GM12873 (cell line): ENCODE results near the gene HDGFL2.

Experiments
- CTCF ChIP-seq: IDR thresholded peaks from 2 replicates; pipeline ENCODE4 v1.5.1; 2012; ENCODE audit warnings: low read depth, mild to moderate bottlenecking, moderate library complexity, low read length, control low read depth; ENCODE audit not compliant: insufficient read depth; ENCODE audit errors: missing control alignments

The HDGFL2 gene

GRCh38 chr19:4453232-4454179, 18.6 kb upstream of the HDGFL2 start:
- no peak for TF ChIP-seq CTCF

GRCh38 chr19:4454747-4455718, 17.1 kb upstream of the HDGFL2 start:
- TF ChIP-seq CTCF = no peak

- no peak for TF ChIP-seq CTCF
Observed at GRCh38 chr19:4455719-4456475, 16.2 kb upstream of the HDGFL2 start.

GRCh38 chr19:4456476-4456842, 15.6 kb upstream of the HDGFL2 start:
- no peak for TF ChIP-seq CTCF

- no peak for TF ChIP-seq CTCF
Observed at GRCh38 chr19:4456843-4457653, 15.0 kb upstream of the HDGFL2 start.

GRCh38 chr19:4457654-4458395, 14.3 kb upstream of the HDGFL2 start, which contains the start of gene UBXN6:
Gene UBXN6, minus strand, starts transcription at chr19:4457794. Its CDS starts 97 bp downstream, at chr19:4457697.
- TF ChIP-seq CTCF = no peak
